ENCODE measurements around the gene GARIN5B.
A peak's percentile ranks its signal among the peaks of the same experiment; 100 is the strongest.

The GARIN5B gene

GRCh38 chr19:55319785-55320184 is 43.3 kb downstream of the GARIN5B start:
- DNase-seq, result no peak

GRCh38 chr19:55316646-55317045 is 46.4 kb downstream of the GARIN5B start:
- DNase-seq, result no peak

- no peak for DNase-seq
Observed at GRCh38 chr19:55315956-55316525, 47.0 kb downstream of the GARIN5B start.

- DNase-seq, result no peak
Observed at GRCh38 chr19:55314396-55314795, 48.7 kb downstream of the GARIN5B start.

- DNase-seq, result no peak
Observed at GRCh38 chr19:55312621-55313512, 50.2 kb downstream of the GARIN5B start.

GRCh38 chr19:55311797-55312196 is 51.3 kb downstream of the GARIN5B start:
- DNase-seq, result no peak

GRCh38 chr19:55311397-55311796 is 51.7 kb downstream of the GARIN5B start:
- DNase-seq, result no peak

- DNase-seq, result no peak
Observed at GRCh38 chr19:55310498-55310897, 52.6 kb downstream of the GARIN5B start.

- no peak for DNase-seq
Observed at GRCh38 chr19:55309448-55309847, 53.6 kb downstream of the GARIN5B start.

- DNase-seq, result no peak
Observed at GRCh38 chr19:55308281-55308680, 54.8 kb downstream of the GARIN5B start.

- DNase-seq, result no peak
Observed at GRCh38 chr19:55306712-55307111, 56.3 kb downstream of the GARIN5B start.

GRCh38 chr19:55305983-55306562 is 57.0 kb downstream of the GARIN5B start:
- DNase-seq, result no peak

GRCh38 chr19:55305491-55305890 is 57.6 kb downstream of the GARIN5B start:
- peak in 3 of 4 experiments; percentile 10 to 18 (median 13) for DNase-seq

GRCh38 chr19:55304980-55305379 is 58.1 kb downstream of the GARIN5B start:
- no peak for DNase-seq
